Raji (cell line): ENCODE measurements around the gene RPTOR.

ENCODE experiments used
- POLR2A ChIP-seq: IDR thresholded peaks from 2 replicates; pipeline ENCODE4 v1.6.1; 2011; ENCODE audit warnings: low read depth, low read length, control low read depth; ENCODE audit not compliant: insufficient read depth

Gene RPTOR

GRCh38 chr17:80876950-80877728 lies 332.5 kb downstream of the RPTOR start:
- TF ChIP-seq POLR2A: no peak

DNA sequence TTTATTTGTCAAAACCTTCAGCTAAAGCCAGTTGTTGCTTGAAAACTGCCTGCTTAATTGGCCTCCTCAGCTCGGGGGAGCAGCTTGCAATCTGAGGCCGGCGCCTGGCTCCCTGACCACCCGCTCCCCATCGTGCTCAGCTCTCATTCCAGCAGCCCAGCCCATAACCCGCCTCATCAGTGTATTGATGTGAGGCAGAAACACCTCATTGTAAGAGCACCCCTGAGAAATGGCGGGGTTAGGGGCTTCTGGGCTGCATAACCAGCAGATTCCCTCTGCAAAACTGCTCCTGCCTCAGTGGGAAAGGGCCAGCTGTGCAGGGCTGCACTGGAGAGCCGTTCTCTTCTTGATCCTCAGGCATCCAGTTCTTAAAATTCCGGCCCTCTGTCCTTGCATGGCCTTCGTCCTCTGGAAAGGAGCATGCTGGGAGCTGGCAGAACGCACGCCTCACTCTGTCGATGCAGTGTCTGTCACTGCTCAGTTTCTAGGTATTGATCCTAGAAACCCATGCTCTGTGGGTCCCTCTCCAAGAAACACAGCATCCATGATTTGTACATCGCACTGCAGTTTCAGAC lies 333.2 kb downstream of the RPTOR start:
- no peak for TF ChIP-seq POLR2A

- TF ChIP-seq POLR2A: no peak
Observed at GRCh38 chr17:80878876-80879722, 334.5 kb downstream of the RPTOR start.

DNA sequence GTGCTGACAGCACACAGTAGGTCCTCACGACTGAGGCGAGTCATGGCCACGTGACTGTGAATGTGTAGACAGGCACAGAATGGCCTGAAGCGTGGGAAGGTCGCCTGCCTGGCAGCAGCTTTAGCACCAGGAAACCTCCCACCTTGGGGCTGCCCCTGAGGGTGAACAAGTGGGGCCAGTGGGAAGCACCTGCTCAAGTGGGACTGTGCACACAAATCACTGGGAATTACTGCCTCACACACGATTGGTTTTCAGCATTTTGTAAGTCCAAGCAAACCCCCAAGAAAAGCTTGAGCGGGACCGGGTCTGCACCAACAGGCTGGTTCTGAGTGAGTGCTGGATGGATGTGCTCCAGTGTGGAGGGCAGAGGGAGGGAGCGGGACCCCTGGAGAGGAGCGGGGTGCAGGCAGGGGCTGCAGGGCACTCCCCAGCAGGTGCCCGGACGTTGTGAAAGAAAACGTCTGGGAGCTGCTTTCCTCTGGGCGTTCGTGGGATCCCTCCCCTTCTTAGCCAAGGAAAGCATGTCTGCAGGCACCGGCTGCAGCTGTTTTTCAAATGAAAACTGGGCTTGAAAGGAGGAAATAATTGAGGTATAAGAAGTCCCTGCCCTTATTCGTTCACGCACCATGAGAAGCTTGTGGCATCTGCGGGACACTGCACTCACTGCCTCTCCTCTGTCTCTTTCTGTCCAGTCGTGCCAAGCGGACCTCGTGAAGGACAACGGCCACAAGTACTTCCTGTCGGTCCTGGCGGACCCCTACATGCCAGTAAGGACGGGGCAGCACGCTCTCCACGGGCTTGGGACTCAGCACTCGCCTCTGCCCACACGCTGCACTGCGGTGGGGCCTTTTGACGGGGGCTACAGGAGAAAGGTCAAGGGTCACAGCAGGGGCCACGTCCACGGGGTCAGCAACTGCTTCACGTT lies 335.3 kb downstream of the RPTOR start:
- no peak for TF ChIP-seq POLR2A

- no peak for TF ChIP-seq POLR2A
Observed at GRCh38 chr17:80880648-80880985, 336.0 kb downstream of the RPTOR start.

- TF ChIP-seq POLR2A: no peak
Observed at GRCh38 chr17:80881306-80881705, 336.7 kb downstream of the RPTOR start.

- TF ChIP-seq POLR2A: no peak
Observed at GRCh38 chr17:80882323-80882722, 337.7 kb downstream of the RPTOR start.

- no peak for TF ChIP-seq POLR2A
Observed at GRCh38 chr17:80882926-80883685, 338.5 kb downstream of the RPTOR start.

DNA sequence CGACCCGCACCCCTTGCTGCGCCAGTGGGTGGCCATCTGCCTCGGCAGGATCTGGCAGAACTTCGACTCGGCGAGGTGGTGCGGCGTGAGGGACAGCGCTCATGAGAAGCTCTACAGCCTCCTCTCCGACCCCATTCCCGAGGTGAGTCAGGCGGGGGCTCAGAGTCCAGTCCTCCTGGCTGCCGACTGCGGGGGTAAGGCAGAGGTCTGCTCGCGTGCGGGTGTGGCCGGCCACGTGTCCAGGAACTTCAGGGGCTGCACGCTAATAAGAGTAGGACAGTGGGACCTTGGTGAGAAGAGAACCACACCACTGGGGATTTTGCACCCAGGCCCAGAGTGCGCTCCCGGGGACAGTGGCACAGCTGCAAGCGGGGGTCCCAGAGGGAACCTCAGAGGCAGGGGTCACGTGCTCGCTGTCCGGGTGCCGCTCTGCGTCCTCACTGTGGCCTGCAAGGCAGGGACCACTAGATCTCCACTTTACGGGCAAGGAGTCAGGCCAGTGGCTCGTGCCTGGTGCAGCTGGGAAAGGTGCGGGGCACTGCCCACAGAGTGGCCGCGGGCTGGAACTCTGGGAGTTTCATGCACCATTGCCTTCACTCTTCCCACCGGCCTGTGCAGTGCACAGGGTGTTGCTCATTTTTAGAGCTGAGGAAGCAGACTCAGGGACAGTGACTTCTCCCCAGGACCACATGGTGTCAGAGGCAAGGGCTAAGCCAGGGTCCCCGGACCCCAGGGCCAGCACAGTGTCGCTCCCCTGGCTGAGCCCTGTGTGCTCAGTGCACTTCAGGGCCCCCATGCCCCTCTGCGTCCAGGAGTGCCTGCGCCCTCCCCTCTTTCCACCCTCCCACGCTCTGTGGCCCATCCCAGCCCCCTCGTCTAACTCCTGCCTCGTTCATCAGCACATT lies 339.4 kb downstream of the RPTOR start:
- no peak for TF ChIP-seq POLR2A

GRCh38 chr17:80884811-80885210 lies 340.2 kb downstream of the RPTOR start:
- TF ChIP-seq POLR2A: no peak

DNA sequence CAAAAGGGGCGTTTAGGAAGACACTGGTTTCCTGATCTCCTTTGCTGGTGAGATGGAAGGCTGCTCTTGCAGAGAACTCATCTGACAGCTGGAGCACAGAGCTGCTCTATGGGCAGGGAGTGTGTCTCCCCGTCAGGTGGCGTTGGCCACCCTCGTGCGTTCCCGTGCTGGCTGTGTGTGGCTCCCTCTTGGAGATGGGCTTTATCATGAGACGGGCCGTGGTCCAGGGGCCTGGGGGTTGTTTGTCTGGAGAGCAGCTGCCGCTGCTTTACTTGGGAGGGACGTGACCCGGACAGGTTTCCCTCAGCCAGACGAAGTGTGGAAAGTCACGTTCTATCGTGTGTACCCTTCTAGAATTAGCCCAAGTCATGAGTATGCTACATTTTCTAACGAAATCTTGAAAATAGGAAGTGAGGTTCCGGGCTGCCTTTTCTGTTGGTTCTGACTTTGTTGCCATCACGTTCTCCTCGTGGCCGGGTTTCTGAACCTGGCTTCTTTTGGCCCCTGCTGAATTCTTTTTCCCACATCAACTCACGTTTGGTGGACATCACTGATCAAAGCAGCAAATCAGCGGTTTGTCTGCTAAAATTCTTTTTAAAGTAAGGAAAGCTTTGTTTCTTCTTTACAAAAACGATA lies 341.4 kb downstream of the RPTOR start:
- TF ChIP-seq POLR2A: no peak

DNA sequence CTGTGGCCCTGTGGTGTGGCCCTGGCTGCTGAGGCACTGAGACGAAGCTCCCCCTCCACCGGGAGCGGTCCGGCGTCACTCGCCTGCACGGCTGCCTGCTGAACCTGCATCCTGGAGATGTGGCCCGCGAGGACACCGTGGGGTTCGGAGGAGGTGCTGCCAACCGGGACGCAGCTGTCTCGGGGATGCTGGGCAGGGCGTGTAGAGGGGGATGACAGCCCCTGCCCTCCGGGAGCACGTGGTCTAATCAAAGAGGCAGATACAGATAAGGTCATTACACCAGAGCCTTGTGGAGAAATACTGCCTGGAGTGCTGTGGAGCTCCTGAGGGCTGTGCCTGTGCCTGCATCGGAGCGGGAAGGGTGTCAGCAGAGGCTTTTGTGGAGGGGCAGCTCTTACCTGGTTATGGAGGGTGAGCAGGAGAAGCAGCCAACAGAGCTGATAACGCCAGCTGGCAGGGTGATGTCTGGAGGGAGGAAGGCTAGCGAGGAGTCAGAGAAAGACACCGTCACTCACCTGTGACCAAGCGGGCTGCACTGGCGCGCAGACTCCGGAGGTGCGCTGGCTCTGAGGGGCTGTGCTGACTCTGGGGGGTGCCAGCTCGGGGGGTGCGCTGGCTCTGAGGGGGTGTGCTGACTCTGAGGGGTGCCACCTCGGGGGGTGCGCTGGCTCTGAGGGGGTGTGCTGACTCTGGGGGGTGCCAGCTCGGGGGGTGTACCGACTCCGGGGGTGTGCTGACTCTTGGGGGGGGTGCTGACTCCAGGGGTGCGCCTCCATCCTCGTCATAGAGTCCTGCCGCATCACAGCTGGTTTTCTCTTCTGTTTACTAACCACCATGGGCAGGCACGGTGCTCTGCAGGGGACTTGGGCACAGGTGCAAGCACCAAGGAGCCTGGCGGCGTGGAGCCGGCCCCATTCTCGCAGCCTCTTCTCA lies 342.3 kb downstream of the RPTOR start:
- no peak for TF ChIP-seq POLR2A
